H9 (cell line): ENCODE measurements around the gene TMEM178B. TPM values are rescaled to one million over a fixed set of nuclear protein-coding genes. Genes with fewer than 3 reads are reported as not detected.

Source experiments
- DNase-seq: peaks from one replicate; pipeline ENCODE4 v3.0.0-alpha.2; 2017
- H2AFZ ChIP-seq: one replicate; pipeline ENCODE4 v1.6.1; 2013; ENCODE audit warnings: mild to moderate bottlenecking, low read length, control low read depth, moderate library complexity
- H2AK5ac ChIP-seq: 2 replicates; pipeline ENCODE4 v1.6.1; 2013; ENCODE audit warnings: low read length, control low read depth, mixed read lengths; ENCODE audit not compliant: insufficient read length
- H2BK120ac ChIP-seq: one replicate; pipeline ENCODE4 v1.6.1; 2013; ENCODE audit warnings: low read depth, mild to moderate bottlenecking, low read length, control low read depth, inconsistent platforms; ENCODE audit not compliant: poor library complexity, severe bottlenecking
- H2BK12ac ChIP-seq: 2 replicates; pipeline ENCODE4 v1.6.1; 2013; ENCODE audit warnings: low read length, control low read depth, mixed read lengths, low read depth; ENCODE audit not compliant: insufficient read length
- H2BK15ac ChIP-seq: 2 replicates; pipeline ENCODE4 v1.6.1; 2013; ENCODE audit warnings: low read depth, low read length, control low read depth
- H2BK20ac ChIP-seq: one replicate; pipeline ENCODE4 v1.6.1; 2013; ENCODE audit warnings: low read depth, mild to moderate bottlenecking, low read length, control low read depth, inconsistent platforms; ENCODE audit not compliant: poor library complexity, severe bottlenecking
- H2BK5ac ChIP-seq: 2 replicates; pipeline ENCODE4 v1.6.1; 2013; ENCODE audit warnings: low read length, control low read depth, mixed read lengths; ENCODE audit not compliant: insufficient read length
- H3K14ac ChIP-seq: 2 replicates; pipeline ENCODE4 v1.6.1; 2013; ENCODE audit warnings: low read length, control low read depth; ENCODE audit not compliant: insufficient read depth
- H3K18ac ChIP-seq: 2 replicates; pipeline ENCODE4 v1.6.1; 2013; ENCODE audit warnings: low read depth, mild to moderate bottlenecking, mixed read lengths, low read length, control low read depth; ENCODE audit not compliant: insufficient read length
- H3K23ac ChIP-seq: 2 replicates; pipeline ENCODE4 v1.6.1; 2013; ENCODE audit warnings: low read length, control low read depth, mixed read lengths, low read depth; ENCODE audit not compliant: insufficient read length
- H3K23me2 ChIP-seq: 2 replicates; pipeline ENCODE4 v1.6.1; 2013; ENCODE audit warnings: low read depth, mild to moderate bottlenecking, mixed read lengths, low read length, control low read depth; ENCODE audit not compliant: insufficient read length, poor library complexity, severe bottlenecking
- H3K27ac ChIP-seq: 2 replicates; pipeline ENCODE4 v1.5.1; 2013; ENCODE audit warnings: low read length, control low read depth, mixed read lengths, low read depth; ENCODE audit not compliant: insufficient read length
- H3K27me3 ChIP-seq: 2 replicates; pipeline ENCODE4 v1.6.1; 2013; ENCODE audit warnings: low read length, control low read depth, inconsistent platforms; ENCODE audit not compliant: insufficient read depth
- H3K4ac ChIP-seq: 2 replicates; pipeline ENCODE4 v1.6.1; 2013; ENCODE audit warnings: low read depth, mild to moderate bottlenecking, control low read depth, inconsistent platforms, low read length, moderate library complexity
- H3K4me1 ChIP-seq: 2 replicates; pipeline ENCODE4 v1.6.1; 2013; ENCODE audit warnings: low read length, control low read depth, inconsistent platforms; ENCODE audit not compliant: insufficient read depth
- H3K4me2 ChIP-seq: 2 replicates; pipeline ENCODE4 v1.6.1; 2013; ENCODE audit warnings: low read length, control low read depth, mixed read lengths; ENCODE audit not compliant: insufficient read length, insufficient read depth
- H3K56ac ChIP-seq: 2 replicates; pipeline ENCODE4 v1.6.1; 2013; ENCODE audit warnings: low read depth, mild to moderate bottlenecking, mixed read lengths, low read length, control low read depth; ENCODE audit not compliant: insufficient read length
- H3K79me1 ChIP-seq: 2 replicates; pipeline ENCODE4 v1.6.1; 2013; ENCODE audit warnings: low read depth, mild to moderate bottlenecking, moderate library complexity, low read length, control low read depth, inconsistent platforms; ENCODE audit not compliant: insufficient read depth, poor library complexity, severe bottlenecking
- H3K79me2 ChIP-seq: 2 replicates; pipeline ENCODE4 v1.6.1; 2013; ENCODE audit warnings: low read length, control low read depth, inconsistent platforms; ENCODE audit not compliant: insufficient read depth
- H3K9ac ChIP-seq: 2 replicates; pipeline ENCODE4 v1.6.1; 2013; ENCODE audit warnings: low read length, control low read depth, mixed read lengths; ENCODE audit not compliant: insufficient read length; ENCODE audit errors: extremely low read depth
- H3K9me3 ChIP-seq: one replicate; pipeline ENCODE4 v1.6.1; 2013; ENCODE audit warnings: low read depth, low read length, inconsistent platforms; ENCODE audit not compliant: control insufficient read depth
- H3T11ph ChIP-seq: one replicate; pipeline ENCODE4 v1.6.1; 2013; ENCODE audit warnings: mild to moderate bottlenecking, low read length, control low read depth, inconsistent platforms
- H4K20me1 ChIP-seq: one replicate; pipeline ENCODE4 v1.6.1; 2013; ENCODE audit not compliant: control insufficient read depth, insufficient read length, insufficient read depth
- H4K5ac ChIP-seq: 2 replicates; pipeline ENCODE4 v1.6.1; 2013; ENCODE audit warnings: low read depth, mild to moderate bottlenecking, mixed read lengths, low read length, control low read depth; ENCODE audit not compliant: insufficient read length
- H4K8ac ChIP-seq: replicated peaks from 2 replicates; pipeline ENCODE4 v1.6.1; 2013; ENCODE audit warnings: low read length, control low read depth, mixed read lengths, low read depth; ENCODE audit not compliant: insufficient read length
- H4K91ac ChIP-seq: 2 replicates; pipeline ENCODE4 v1.6.1; 2013; ENCODE audit warnings: low read depth, mild to moderate bottlenecking, moderate library complexity, mixed read lengths, low read length, control low read depth; ENCODE audit not compliant: insufficient read length
- H3K27ac Mint-ChIP-seq, 3 experiments: 2 replicates in 2 of 3; 3 replicates in 1 of 3; pipeline ENCODE4 v1.8.0; 2020 to 2021; ENCODE audit warnings: mixed read lengths in 3 of 3, mild to moderate bottlenecking in 1 of 3, moderate library complexity in 1 of 3
- H3K27me3 Mint-ChIP-seq: 2 replicates; pipeline ENCODE4 v1.8.0; 2021; ENCODE audit warnings: low read depth, mild to moderate bottlenecking, moderate library complexity, mixed read lengths
- H3K36me3 Mint-ChIP-seq, 3 experiments: 2 replicates in 2 of 3; 3 replicates in 1 of 3; pipeline ENCODE4 v1.8.0; 2020 to 2021; ENCODE audit warnings: low read depth in 3 of 3, mixed read lengths in 3 of 3; ENCODE audit not compliant: insufficient read depth in 1 of 3
- H3K4me1 Mint-ChIP-seq, 2 experiments: 2 replicates each; pipeline ENCODE4 v1.8.0; 2020; ENCODE audit warnings: mixed read lengths in 2 of 2
- H3K4me3 Mint-ChIP-seq, 2 experiments: 2 replicates in 1 of 2; 3 replicates in 1 of 2; pipeline ENCODE4 v1.8.0; 2020 to 2021; ENCODE audit warnings: mild to moderate bottlenecking in 2 of 2, mixed read lengths in 2 of 2, moderate library complexity in 1 of 2
- H3K9me3 Mint-ChIP-seq, 2 experiments: 2 replicates in 1 of 2; 3 replicates in 1 of 2; pipeline ENCODE4 v1.8.0; 2020; ENCODE audit warnings: mild to moderate bottlenecking in 2 of 2, mixed read lengths in 2 of 2, moderate library complexity in 1 of 2
- WGBS: extraction: QIAGEN DNeasy Blood & Tissue Kit; methylation state at CpG from one replicate; pipeline ENCODE4 v1.1.7; 2013; ENCODE audit warnings: missing lambda C conversion rate, low lambda C conversion rate, mixed read lengths; ENCODE audit not compliant: insufficient read length; ENCODE audit errors: extremely low coverage; 5-methylcytosine and 5-hydroxymethylcytosine counted together
- total RNA-seq: library from RNA; stranded (reverse); gene quantifications from 2 replicates; pipeline ENCODE4 v1.2.1, GENCODE V29; 2021
- TF ChIP-seq, protein P1 (sequence below): fragments of 200-600 bp; sonication (generic); conservative IDR thresholded peaks from 3 replicates; pipeline ENCODE4 v1.8.0; 2021; ENCODE audit warnings: antibody characterized with exemption, mild to moderate bottlenecking

Gene TMEM178B
- total RNA-seq, 1 experiment from 2014 or later: 11.3 TPM

DNA sequence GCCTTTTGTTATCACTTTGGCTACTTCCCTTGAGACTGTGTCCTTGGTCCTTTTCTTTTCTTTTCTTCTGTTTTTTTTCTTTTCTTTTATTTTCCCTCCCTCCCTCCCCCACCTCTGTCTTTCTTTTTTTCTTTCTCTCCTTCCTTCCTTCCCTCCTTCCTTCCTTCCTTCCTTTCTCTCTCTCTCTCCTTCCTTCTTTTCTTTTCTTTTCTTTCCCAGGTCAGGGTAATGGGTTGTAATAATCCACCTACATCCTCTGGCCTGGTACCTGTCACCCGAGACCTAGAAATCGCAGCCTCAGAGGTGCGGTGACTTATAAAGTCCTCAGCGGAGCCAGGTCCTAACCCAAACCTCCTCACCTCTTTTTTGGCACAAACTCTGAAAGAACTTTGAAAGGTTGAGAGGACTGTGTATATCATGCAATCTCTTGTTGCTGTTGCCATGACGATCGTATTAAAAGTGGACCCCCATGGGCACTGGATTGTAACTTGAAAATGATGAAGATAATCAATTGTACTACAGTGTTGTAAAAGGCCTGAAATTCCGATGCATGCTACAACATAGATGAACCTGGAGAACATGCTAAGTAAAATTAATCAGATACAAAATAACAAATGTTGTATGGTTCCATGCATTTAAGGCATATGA, 336.6 kb downstream of the TMEM178B start:
- Mint-ChIP-seq H3K27ac (peak overlapping the region; percentile 96 to 99 (median 96)), H3K9me3 (no peaks in the 10 kb centered on the region), H3K27me3 (no peaks in the 10 kb centered on the region; the same call in 1 of the 2 replicates), H3K36me3 (no peaks in the 10 kb centered on the region), H3K4me1 (peaks cover 63% of the 10 kb centered on the region in 2 experiments), H3K4me3 (peak overlapping the region; percentile 40 to 71)
- Histone ChIP-seq H3K79me1 (no peaks in the 10 kb centered on the region), H2BK5ac (no peak overlapping the region), H4K8ac (no peak overlapping the region), H4K20me1 (no peaks in the 10 kb centered on the region), H4K91ac (no peak overlapping the region), H3K14ac (no peak overlapping the region; the same call in 1 of the 2 replicates), H3K18ac (no peak overlapping the region), H2BK20ac (no peak overlapping the region), H2AFZ (no peak overlapping the region), H3K4me1 (peaks cover 14% of the 10 kb centered on the region; the same call in 1 of the 2 replicates), H4K5ac (no peak overlapping the region), H2AK5ac (no peak overlapping the region), H2BK12ac (no peak overlapping the region), H3K27me3 (no peaks in the 10 kb centered on the region), H3K9me3 (no peaks in the 10 kb centered on the region), H3K4ac (no peak overlapping the region), H3K27ac (peak overlapping the region; percentile 3), H3K4me2 (peak overlapping the region; percentile 7), H3K23ac (no peak overlapping the region), H3K79me2 (no peaks in the 10 kb centered on the region), H2BK120ac (no peak overlapping the region), H3K9ac (no peak overlapping the region), H3K56ac (no peak overlapping the region), H2BK15ac (no peak overlapping the region), H3T11ph (no peak overlapping the region), H3K23me2 (no peaks in the 10 kb centered on the region)
- no peak for DNase-seq
- no CpG with 5 or more reads among the region's 7 CpGs for WGBS
- TF ChIP-seq, protein P1, sequence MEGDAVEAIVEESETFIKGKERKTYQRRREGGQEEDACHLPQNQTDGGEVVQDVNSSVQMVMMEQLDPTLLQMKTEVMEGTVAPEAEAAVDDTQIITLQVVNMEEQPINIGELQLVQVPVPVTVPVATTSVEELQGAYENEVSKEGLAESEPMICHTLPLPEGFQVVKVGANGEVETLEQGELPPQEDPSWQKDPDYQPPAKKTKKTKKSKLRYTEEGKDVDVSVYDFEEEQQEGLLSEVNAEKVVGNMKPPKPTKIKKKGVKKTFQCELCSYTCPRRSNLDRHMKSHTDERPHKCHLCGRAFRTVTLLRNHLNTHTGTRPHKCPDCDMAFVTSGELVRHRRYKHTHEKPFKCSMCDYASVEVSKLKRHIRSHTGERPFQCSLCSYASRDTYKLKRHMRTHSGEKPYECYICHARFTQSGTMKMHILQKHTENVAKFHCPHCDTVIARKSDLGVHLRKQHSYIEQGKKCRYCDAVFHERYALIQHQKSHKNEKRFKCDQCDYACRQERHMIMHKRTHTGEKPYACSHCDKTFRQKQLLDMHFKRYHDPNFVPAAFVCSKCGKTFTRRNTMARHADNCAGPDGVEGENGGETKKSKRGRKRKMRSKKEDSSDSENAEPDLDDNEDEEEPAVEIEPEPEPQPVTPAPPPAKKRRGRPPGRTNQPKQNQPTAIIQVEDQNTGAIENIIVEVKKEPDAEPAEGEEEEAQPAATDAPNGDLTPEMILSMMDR: no peak
